Measurements from ENCODE around the gene PDGFC.

Gene PDGFC

GRCh38 chr4:157004279-157005161, 32.9 kb upstream of the PDGFC start:
- Histone ChIP-seq H3K4me3 (ENCODE audit: extremely low read depth, insufficient read depth, low read length, poor library complexity, severe bottlenecking) (no peak overlapping the region), H3K4me1 (ENCODE audit: control insufficient read depth, insufficient read depth, low read length, poor library complexity, severe bottlenecking) (peaks cover 8% of the 10 kb centered on the region), H3K9me3 (ENCODE audit: control insufficient read depth, low read length) (no peaks in the 10 kb centered on the region), H3K36me3 (ENCODE audit: control insufficient read depth, insufficient read depth, low read length) (no peaks in the 10 kb centered on the region), H3K27ac (ENCODE audit: low read depth, low read length, severe bottlenecking) (no peak overlapping the region)
- WGBS, 2 experiments (ENCODE audit: insufficient coverage in 2 of 2), result 95 to 100% methylated on average over 2 to 3 of the region's 5 CpGs

GRCh38 chr4:156999175-156999517, 27.5 kb upstream of the PDGFC start:
- H3K9me3 ChIP-seq (ENCODE audit: control insufficient read depth, low read length), result peaks cover 13% of the 10 kb centered on the region
- H3K27ac ChIP-seq (ENCODE audit: low read depth, low read length, severe bottlenecking), result peak overlapping the region; percentile 91
- WGBS, 2 experiments (ENCODE audit: insufficient coverage in 2 of 2), result 36 to 44% methylated on average over 1 to 2 of the region's 2 CpGs
- peaks cover 16% of the 10 kb centered on the region for H3K4me1 ChIP-seq (ENCODE audit: control insufficient read depth, insufficient read depth, low read length, poor library complexity, severe bottlenecking)
- H3K36me3 ChIP-seq (ENCODE audit: control insufficient read depth, insufficient read depth, low read length), result no peaks in the 10 kb centered on the region
- no peak overlapping the region for H3K4me3 ChIP-seq (ENCODE audit: extremely low read depth, insufficient read depth, low read length, poor library complexity, severe bottlenecking)

- Histone ChIP-seq H3K4me3 (ENCODE audit: extremely low read depth, insufficient read depth, low read length, poor library complexity, severe bottlenecking) (no peak overlapping the region), H3K4me1 (ENCODE audit: control insufficient read depth, insufficient read depth, low read length, poor library complexity, severe bottlenecking) (peaks cover 16% of the 10 kb centered on the region), H3K27ac (ENCODE audit: low read depth, low read length, severe bottlenecking) (peak overlapping the region; percentile 91), H3K9me3 (ENCODE audit: control insufficient read depth, low read length) (peaks cover 13% of the 10 kb centered on the region), H3K36me3 (ENCODE audit: control insufficient read depth, insufficient read depth, low read length) (no peaks in the 10 kb centered on the region)
- 83 to 87% methylated on average over 1 of the region's 1 CpG for WGBS, 2 experiments (ENCODE audit: insufficient coverage in 2 of 2)
Measured at GRCh38 chr4:156998500-156999174, 27.0 kb upstream of the PDGFC start.

GRCh38 chr4:156992943-156993342, 21.3 kb upstream of the PDGFC start:
- H3K27ac ChIP-seq (ENCODE audit: low read depth, low read length, severe bottlenecking), result no peak overlapping the region
- H3K9me3 ChIP-seq (ENCODE audit: control insufficient read depth, low read length), result peaks cover 13% of the 10 kb centered on the region
- 98 to 100% methylated on average over 1 to 2 of the region's 2 CpGs for WGBS, 2 experiments (ENCODE audit: insufficient coverage in 2 of 2)
- no peak overlapping the region for H3K4me3 ChIP-seq (ENCODE audit: extremely low read depth, insufficient read depth, low read length, poor library complexity, severe bottlenecking)
- H3K36me3 ChIP-seq (ENCODE audit: control insufficient read depth, insufficient read depth, low read length), result no peaks in the 10 kb centered on the region
- no peaks in the 10 kb centered on the region for H3K4me1 ChIP-seq (ENCODE audit: control insufficient read depth, insufficient read depth, low read length, poor library complexity, severe bottlenecking)

DNA sequence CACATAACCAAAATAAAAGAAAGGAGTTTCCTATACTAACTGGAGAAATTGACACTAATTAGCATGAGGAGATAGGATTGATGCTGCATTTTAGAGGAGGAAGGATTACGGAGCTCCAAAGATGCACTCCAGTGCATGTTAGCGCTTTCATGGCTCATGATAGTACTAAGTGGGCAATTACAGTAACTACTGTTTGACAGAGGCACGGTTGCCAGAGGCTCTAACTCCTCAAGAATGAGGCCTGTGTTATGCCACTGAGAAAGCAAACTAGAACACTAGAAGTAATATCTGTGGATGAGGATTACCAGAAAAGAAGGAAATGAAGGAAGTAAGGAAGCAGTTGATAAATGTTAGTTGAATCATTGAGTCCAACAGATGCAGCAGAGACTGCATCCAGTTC, 19.6 kb upstream of the PDGFC start:
- WGBS, 2 experiments (ENCODE audit: insufficient coverage in 2 of 2), result 87 to 88% methylated on average over 3 of the region's 3 CpGs
- no peak overlapping the region for H3K4me3 ChIP-seq (ENCODE audit: extremely low read depth, insufficient read depth, low read length, poor library complexity, severe bottlenecking)
- no peak overlapping the region for H3K27ac ChIP-seq (ENCODE audit: low read depth, low read length, severe bottlenecking)
- no peaks in the 10 kb centered on the region for H3K4me1 ChIP-seq (ENCODE audit: control insufficient read depth, insufficient read depth, low read length, poor library complexity, severe bottlenecking)
- H3K36me3 ChIP-seq (ENCODE audit: control insufficient read depth, insufficient read depth, low read length), result no peaks in the 10 kb centered on the region
- peaks cover 4% of the 10 kb centered on the region for H3K9me3 ChIP-seq (ENCODE audit: control insufficient read depth, low read length)

DNA sequence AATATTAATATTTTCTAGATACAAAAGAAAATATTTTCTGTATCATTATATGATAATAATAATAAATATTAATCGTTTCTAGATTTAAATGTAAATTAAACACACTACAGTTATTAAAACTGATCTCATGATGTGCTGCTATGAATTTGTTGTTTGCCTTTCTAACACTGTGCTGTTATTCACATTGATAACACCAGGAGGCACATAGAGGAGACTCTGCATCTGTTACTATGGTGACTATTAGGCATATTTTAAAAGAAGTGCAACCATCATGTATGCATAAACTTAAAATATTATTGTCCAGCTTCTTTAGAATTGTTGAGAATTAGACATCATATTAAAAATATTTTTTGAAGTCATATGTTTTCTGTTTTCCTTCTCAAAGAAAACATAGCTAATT, 11.8 kb upstream of the PDGFC start:
- Histone ChIP-seq H3K4me1 (ENCODE audit: control insufficient read depth, insufficient read depth, low read length, poor library complexity, severe bottlenecking) (no peaks in the 10 kb centered on the region), H3K4me3 (ENCODE audit: extremely low read depth, insufficient read depth, low read length, poor library complexity, severe bottlenecking) (no peak overlapping the region), H3K9me3 (ENCODE audit: control insufficient read depth, low read length) (no peaks in the 10 kb centered on the region), H3K36me3 (ENCODE audit: control insufficient read depth, insufficient read depth, low read length) (no peaks in the 10 kb centered on the region), H3K27ac (ENCODE audit: low read depth, low read length, severe bottlenecking) (no peak overlapping the region)
- no CpG with 5 or more reads among the region's 1 CpG for WGBS, 2 experiments (ENCODE audit: insufficient coverage in 2 of 2)

- Histone ChIP-seq H3K4me1 (ENCODE audit: control insufficient read depth, insufficient read depth, low read length, poor library complexity, severe bottlenecking) (peaks cover 15% of the 10 kb centered on the region), H3K36me3 (ENCODE audit: control insufficient read depth, insufficient read depth, low read length) (no peaks in the 10 kb centered on the region), H3K9me3 (ENCODE audit: control insufficient read depth, low read length) (no peaks in the 10 kb centered on the region), H3K4me3 (ENCODE audit: extremely low read depth, insufficient read depth, low read length, poor library complexity, severe bottlenecking) (no peak overlapping the region), H3K27ac (ENCODE audit: low read depth, low read length, severe bottlenecking) (no peak overlapping the region)
- WGBS, 2 experiments (ENCODE audit: insufficient coverage in 2 of 2), result 100% methylated on average over 1 of the region's 3 CpGs; no CpG with 5 or more reads in 1 of the 2 experiments
Measured at GRCh38 chr4:156981262-156981769, 9.7 kb upstream of the PDGFC start.

DNA sequence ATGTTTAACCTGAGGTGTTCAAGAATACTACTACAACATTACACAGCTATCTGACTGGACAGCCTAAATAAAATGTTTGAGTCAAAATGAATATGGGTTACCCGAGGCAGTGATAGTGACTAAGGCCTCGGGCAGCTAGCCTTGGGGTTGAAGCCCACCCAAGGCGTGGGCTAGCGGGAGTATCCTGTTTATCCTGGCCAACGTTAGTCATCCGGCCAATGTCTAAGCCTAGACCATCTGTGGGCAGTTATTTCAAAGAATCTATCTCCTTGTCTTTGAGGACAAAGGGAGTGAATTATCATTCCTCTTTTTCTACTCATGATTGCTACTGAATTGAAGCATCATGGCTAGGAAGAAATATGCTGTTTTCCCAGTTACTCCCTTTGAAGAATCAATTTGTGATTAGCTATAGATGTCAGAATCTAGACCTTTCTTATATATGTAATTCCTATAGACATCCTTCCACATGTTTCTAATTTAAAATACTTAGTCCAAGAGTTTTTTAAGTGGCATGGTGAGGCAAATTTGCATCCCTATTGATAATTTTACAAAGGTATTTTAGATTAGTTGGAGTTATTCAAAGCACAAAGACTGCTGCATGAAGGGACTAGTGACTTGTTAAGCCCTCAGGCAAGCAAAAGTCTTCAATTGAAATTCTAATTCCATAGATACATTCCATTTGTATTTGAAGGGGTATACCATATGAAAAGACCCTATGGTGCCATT, 6.0 kb upstream of the PDGFC start:
- H3K4me1 ChIP-seq (ENCODE audit: control insufficient read depth, insufficient read depth, low read length, poor library complexity, severe bottlenecking), result peaks cover 34% of the 10 kb centered on the region
- H3K4me3 ChIP-seq (ENCODE audit: extremely low read depth, insufficient read depth, low read length, poor library complexity, severe bottlenecking), result no peak overlapping the region
- no peaks in the 10 kb centered on the region for H3K36me3 ChIP-seq (ENCODE audit: control insufficient read depth, insufficient read depth, low read length)
- no peak overlapping the region for H3K27ac ChIP-seq (ENCODE audit: low read depth, low read length, severe bottlenecking)
- WGBS, 2 experiments (ENCODE audit: insufficient coverage in 2 of 2), result 85% methylated on average over 4 of the region's 6 CpGs; no CpG with 5 or more reads in 1 of the 2 experiments
- H3K9me3 ChIP-seq (ENCODE audit: control insufficient read depth, low read length), result no peaks in the 10 kb centered on the region

DNA sequence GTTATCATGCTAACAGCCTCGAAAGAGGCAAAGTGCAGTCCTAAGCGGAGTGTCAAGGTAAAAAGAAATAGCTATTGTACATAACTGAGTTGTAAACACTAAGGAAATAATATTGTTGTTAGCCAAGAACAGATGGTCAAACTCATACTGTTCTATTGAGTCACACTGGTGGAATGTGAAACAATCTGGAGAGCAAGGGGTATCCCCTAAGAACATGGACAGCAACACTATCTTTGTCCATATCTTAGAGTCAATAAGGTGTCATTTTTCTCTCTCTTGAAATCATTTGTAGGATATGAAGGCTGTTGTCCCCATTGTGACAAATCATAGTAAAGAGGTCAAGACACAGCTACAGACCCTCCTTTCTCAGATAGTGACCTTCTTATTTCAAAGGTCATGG, 4.5 kb upstream of the PDGFC start:
- Histone ChIP-seq H3K27ac (ENCODE audit: low read depth, low read length, severe bottlenecking) (peak overlapping the region; percentile 65), H3K9me3 (ENCODE audit: control insufficient read depth, low read length) (no peaks in the 10 kb centered on the region), H3K4me1 (ENCODE audit: control insufficient read depth, insufficient read depth, low read length, poor library complexity, severe bottlenecking) (peaks cover 34% of the 10 kb centered on the region), H3K4me3 (ENCODE audit: extremely low read depth, insufficient read depth, low read length, poor library complexity, severe bottlenecking) (no peak overlapping the region), H3K36me3 (ENCODE audit: control insufficient read depth, insufficient read depth, low read length) (no peaks in the 10 kb centered on the region)
- WGBS, 2 experiments (ENCODE audit: insufficient coverage in 2 of 2), result 100% methylated on average over 1 of the region's 2 CpGs; no CpG with 5 or more reads in 1 of the 2 experiments

DNA sequence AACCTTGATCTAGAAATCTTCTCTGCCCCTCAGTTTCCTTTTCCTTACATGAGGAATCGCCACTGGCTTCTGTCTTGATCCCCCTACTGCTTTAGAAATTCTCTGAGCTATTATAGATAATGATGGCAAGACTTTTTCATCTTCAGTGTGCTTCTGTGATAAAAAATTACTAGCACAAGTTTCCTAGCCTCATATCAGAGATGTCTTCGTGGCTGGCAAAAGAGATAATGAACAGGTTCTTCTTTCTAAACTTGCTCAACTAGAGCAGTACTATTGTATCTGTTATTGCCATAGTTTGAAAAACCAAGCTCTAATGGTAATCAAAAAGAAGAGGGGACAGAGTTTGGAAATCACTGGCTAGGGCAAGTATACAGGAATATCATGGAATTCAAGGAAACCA, 4.1 kb upstream of the PDGFC start:
- Histone ChIP-seq H3K9me3 (ENCODE audit: control insufficient read depth, low read length) (no peaks in the 10 kb centered on the region), H3K4me3 (ENCODE audit: extremely low read depth, insufficient read depth, low read length, poor library complexity, severe bottlenecking) (no peak overlapping the region), H3K4me1 (ENCODE audit: control insufficient read depth, insufficient read depth, low read length, poor library complexity, severe bottlenecking) (peaks cover 34% of the 10 kb centered on the region), H3K36me3 (ENCODE audit: control insufficient read depth, insufficient read depth, low read length) (no peaks in the 10 kb centered on the region), H3K27ac (ENCODE audit: low read depth, low read length, severe bottlenecking) (peak overlapping the region; percentile 65)
- 100% methylated on average over 1 of the region's 2 CpGs; no CpG with 5 or more reads in 1 of the 2 experiments for WGBS, 2 experiments (ENCODE audit: insufficient coverage in 2 of 2)
